ENCODE data around the gene TSPAN3.

DNA sequence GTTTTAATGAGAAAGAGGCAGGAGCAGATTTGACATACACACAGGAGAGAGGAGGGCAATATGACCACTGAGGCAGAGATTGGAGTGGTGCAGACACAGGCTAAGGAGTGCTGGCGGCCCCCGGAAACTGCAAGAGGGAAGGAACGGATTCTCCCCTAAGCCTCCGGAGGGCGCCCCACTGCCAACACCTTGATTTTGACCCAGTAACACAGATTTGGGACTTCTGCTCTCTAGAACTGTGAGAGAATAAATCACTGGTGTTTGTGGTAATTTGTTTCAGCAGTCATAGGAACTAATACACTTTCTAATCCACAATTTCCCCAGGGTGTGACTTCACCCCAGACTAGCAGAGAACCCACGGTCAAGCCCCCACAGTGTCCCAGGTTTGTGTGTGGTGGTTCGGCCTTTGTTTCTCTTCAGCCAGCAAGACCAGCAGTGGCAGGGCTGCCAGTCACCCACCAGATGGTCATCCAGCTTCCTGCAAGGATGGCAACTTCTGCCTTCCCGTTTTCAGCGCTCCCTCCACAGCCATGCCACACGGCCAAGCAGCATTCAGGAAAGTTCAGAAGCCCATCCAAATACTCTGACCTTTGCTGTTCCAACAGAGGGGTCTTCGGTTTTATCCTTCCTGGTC, 23.6 kb upstream of the TSPAN3 start:
- TF ChIP-seq, protein P1, sequence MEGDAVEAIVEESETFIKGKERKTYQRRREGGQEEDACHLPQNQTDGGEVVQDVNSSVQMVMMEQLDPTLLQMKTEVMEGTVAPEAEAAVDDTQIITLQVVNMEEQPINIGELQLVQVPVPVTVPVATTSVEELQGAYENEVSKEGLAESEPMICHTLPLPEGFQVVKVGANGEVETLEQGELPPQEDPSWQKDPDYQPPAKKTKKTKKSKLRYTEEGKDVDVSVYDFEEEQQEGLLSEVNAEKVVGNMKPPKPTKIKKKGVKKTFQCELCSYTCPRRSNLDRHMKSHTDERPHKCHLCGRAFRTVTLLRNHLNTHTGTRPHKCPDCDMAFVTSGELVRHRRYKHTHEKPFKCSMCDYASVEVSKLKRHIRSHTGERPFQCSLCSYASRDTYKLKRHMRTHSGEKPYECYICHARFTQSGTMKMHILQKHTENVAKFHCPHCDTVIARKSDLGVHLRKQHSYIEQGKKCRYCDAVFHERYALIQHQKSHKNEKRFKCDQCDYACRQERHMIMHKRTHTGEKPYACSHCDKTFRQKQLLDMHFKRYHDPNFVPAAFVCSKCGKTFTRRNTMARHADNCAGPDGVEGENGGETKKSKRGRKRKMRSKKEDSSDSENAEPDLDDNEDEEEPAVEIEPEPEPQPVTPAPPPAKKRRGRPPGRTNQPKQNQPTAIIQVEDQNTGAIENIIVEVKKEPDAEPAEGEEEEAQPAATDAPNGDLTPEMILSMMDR (IDR thresholded peaks at IDR 0.05), result no peak
- no peak for TF ChIP-seq POLR2A (IDR thresholded peaks at IDR 0.05)

Measured in vagina (tissue), 2 donors.